HG03095 (cell line): ENCODE results near the gene TMEM203.

Experiments
- ATAC-seq: cut with Tn5 transposase; IDR thresholded peaks from one replicate; pipeline ENCODE4 v1.9.1; 2021; ENCODE audit warnings: moderate library complexity; ENCODE audit not compliant: unreplicated experiment

TMEM203 gene

GRCh38 chr9:137167747-137168572 is 37.5 kb downstream of the TMEM203 start:
- no peak for ATAC-seq

GRCh38 chr9:137167277-137167746 is 38.1 kb downstream of the TMEM203 start:
- ATAC-seq, result no peak

- ATAC-seq, result no peak
Measured at GRCh38 chr9:137166380-137167229, 38.8 kb downstream of the TMEM203 start.

GRCh38 chr9:137165250-137165836 is 40.1 kb downstream of the TMEM203 start:
- ATAC-seq, result no peak

- ATAC-seq, result no peak
Measured at GRCh38 chr9:137164370-137165249, 40.8 kb downstream of the TMEM203 start.

- no peak for ATAC-seq
Measured at GRCh38 chr9:137163805-137164204, 41.6 kb downstream of the TMEM203 start.

- ATAC-seq, result no peak
Measured at GRCh38 chr9:137163365-137163715, 42.1 kb downstream of the TMEM203 start.

- ATAC-seq, result no peak
Measured at GRCh38 chr9:137162505-137163364, 42.7 kb downstream of the TMEM203 start.

GRCh38 chr9:137161558-137162486 is 43.6 kb downstream of the TMEM203 start:
- no peak for ATAC-seq

- no peak for ATAC-seq
Measured at GRCh38 chr9:137160716-137161557, 44.5 kb downstream of the TMEM203 start.

GRCh38 chr9:137160054-137160425 is 45.4 kb downstream of the TMEM203 start:
- no peak for ATAC-seq

GRCh38 chr9:137159105-137160053 is 46.1 kb downstream of the TMEM203 start:
- ATAC-seq, result no peak

GRCh38 chr9:137158625-137159024 is 46.8 kb downstream of the TMEM203 start:
- no peak for ATAC-seq

- ATAC-seq, result no peak
Measured at GRCh38 chr9:137157618-137158415, 47.6 kb downstream of the TMEM203 start.

- no peak for ATAC-seq
Measured at GRCh38 chr9:137156567-137157375, 48.7 kb downstream of the TMEM203 start.
